Measurements from ENCODE around the gene NOP16. TPM values are rescaled to one million over a fixed set of nuclear protein-coding genes. Genes with fewer than 3 reads are reported as not detected.

NOP16 gene
- total and polyA plus RNA-seq, 2 of the 13 experiments (the other 11 are each of a cell fraction or from before 2014, with no cell fraction given): 43.3 to 48.4 TPM

DNA sequence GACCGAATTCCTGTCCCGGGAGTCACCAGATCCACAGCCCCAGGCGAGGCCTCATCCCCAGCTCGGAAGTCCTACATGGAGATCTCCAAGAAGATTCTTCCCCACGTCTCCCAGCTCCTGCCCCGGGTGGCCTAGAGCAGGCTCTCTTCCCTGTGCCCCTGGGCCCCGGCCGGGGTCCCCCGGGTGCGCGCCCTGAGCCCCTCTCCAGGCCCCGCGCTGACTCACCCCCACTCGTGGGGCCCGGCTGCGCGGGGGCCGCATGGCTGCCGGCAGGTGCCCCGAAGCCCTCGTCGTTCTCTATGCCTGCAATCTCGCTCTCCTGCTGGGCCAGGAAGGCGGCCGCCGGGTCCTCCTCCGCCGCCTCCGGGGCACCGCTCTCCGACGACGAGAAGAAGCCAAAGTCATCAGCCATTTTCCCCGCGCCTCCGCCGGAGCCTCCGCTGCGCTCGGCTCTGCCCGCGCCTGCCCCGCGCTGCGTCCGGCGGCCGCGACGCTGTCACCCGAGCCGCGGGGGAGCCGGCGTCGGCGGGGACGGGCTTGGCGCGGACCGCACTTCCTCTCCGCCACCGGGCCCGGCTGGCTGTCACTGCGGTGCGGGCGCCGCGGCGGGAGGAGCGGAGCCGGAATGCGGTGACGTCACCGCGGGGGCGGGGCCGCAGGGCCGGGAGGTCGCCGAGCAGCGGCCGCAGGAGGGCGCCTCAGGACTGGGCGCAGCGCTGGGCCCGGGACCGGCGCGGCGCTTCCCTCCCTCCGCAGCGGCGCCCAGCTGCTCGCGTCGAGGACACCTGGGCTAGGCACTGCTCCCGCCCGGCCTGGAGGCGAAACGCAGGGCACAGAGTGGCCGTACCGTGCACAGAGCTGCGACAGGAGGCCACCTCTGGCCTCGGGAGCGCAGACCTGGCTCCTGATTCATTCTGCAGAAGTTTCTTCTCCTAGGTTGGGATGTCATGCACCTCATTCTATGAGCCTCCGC, 27.8 kb upstream of the NOP16 start, which contains the start of gene CLTB (continued):
- TF ChIP-seq, protein P1, sequence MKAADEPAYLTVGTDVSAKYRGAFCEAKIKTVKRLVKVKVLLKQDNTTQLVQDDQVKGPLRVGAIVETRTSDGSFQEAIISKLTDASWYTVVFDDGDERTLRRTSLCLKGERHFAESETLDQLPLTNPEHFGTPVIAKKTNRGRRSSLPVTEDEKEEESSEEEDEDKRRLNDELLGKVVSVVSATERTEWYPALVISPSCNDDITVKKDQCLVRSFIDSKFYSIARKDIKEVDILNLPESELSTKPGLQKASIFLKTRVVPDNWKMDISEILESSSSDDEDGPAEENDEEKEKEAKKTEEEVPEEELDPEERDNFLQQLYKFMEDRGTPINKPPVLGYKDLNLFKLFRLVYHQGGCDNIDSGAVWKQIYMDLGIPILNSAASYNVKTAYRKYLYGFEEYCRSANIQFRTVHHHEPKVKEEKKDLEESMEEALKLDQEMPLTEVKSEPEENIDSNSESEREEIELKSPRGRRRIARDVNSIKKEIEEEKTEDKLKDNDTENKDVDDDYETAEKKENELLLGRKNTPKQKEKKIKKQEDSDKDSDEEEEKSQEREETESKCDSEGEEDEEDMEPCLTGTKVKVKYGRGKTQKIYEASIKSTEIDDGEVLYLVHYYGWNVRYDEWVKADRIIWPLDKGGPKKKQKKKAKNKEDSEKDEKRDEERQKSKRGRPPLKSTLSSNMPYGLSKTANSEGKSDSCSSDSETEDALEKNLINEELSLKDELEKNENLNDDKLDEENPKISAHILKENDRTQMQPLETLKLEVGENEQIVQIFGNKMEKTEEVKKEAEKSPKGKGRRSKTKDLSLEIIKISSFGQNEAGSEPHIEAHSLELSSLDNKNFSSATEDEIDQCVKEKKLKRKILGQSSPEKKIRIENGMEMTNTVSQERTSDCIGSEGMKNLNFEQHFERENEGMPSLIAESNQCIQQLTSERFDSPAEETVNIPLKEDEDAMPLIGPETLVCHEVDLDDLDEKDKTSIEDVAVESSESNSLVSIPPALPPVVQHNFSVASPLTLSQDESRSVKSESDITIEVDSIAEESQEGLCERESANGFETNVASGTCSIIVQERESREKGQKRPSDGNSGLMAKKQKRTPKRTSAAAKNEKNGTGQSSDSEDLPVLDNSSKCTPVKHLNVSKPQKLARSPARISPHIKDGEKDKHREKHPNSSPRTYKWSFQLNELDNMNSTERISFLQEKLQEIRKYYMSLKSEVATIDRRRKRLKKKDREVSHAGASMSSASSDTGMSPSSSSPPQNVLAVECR (CRISPR knock-in tag; IDR thresholded peaks at IDR 0.05; ENCODE audit: borderline replicate concordance): peak; percentile 86
- TF ChIP-seq KDM3A (CRISPR knock-in tag; IDR thresholded peaks at IDR 0.05; ENCODE audit: low read depth) (peak; percentile 77; the same call in 1 of the 2 replicates), ZSCAN12 (CRISPR knock-in tag; IDR thresholded peaks at IDR 0.05) (no peak), NFATC3 (CRISPR knock-in tag; IDR thresholded peaks at IDR 0.05) (no peak), SAP130 (CRISPR knock-in tag; IDR thresholded peaks at IDR 0.05; ENCODE audit: low read depth) (peak; percentile 90), STAG1 (CRISPR knock-in tag; IDR thresholded peaks at IDR 0.05) (peak; percentile 92), ZSCAN31 (CRISPR knock-in tag; IDR thresholded peaks at IDR 0.05; ENCODE audit: low read depth) (no peak; the same call in 1 of the 2 replicates), HES4 (CRISPR knock-in tag; IDR thresholded peaks at IDR 0.05; ENCODE audit: borderline replicate concordance) (peak; percentile 62), ZNF343 (CRISPR knock-in tag; IDR thresholded peaks at IDR 0.05) (no peak), TEAD3 (CRISPR knock-in tag; optimal IDR thresholded peaks at IDR 0.05; ENCODE audit: borderline replicate concordance) (peak; percentile 82), THAP11 (CRISPR knock-in tag; IDR thresholded peaks at IDR 0.05) (peak; percentile 79), MXD4 (CRISPR knock-in tag; IDR thresholded peaks at IDR 0.05) (no peak), KMT2A (CRISPR knock-in tag; IDR thresholded peaks at IDR 0.05) (peak; percentile 69; the same call in 1 of the 2 replicates), RXRB (CRISPR knock-in tag; IDR thresholded peaks at IDR 0.05; ENCODE audit: borderline replicate concordance) (0 out of 2 replicates have a peak, but pooled peaks have one; percentile 26), HNF4A (CRISPR knock-in tag; IDR thresholded peaks at IDR 0.05) (no peak), FOSL1 (CRISPR knock-in tag; IDR thresholded peaks at IDR 0.05; ENCODE audit: borderline replicate concordance) (no peak), MEIS1 (CRISPR knock-in tag; IDR thresholded peaks at IDR 0.05; ENCODE audit: borderline replicate concordance) (peak; percentile 57; the same call in 1 of the 2 replicates), ZNF451 (CRISPR knock-in tag; IDR thresholded peaks at IDR 0.05) (0 out of 2 replicates have a peak, but pooled peaks have one; percentile 58), NFKBIZ (CRISPR knock-in tag; IDR thresholded peaks at IDR 0.05) (no peak), ZNF382 (CRISPR knock-in tag; IDR thresholded peaks at IDR 0.05; ENCODE audit: borderline replicate concordance) (no peak)
- TF ChIP-seq, protein P2, sequence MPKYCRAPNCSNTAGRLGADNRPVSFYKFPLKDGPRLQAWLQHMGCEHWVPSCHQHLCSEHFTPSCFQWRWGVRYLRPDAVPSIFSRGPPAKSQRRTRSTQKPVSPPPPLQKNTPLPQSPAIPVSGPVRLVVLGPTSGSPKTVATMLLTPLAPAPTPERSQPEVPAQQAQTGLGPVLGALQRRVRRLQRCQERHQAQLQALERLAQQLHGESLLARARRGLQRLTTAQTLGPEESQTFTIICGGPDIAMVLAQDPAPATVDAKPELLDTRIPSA (CRISPR knock-in tag; IDR thresholded peaks at IDR 0.05; ENCODE audit: borderline replicate concordance): no peak
- TF ChIP-seq, protein P3, sequence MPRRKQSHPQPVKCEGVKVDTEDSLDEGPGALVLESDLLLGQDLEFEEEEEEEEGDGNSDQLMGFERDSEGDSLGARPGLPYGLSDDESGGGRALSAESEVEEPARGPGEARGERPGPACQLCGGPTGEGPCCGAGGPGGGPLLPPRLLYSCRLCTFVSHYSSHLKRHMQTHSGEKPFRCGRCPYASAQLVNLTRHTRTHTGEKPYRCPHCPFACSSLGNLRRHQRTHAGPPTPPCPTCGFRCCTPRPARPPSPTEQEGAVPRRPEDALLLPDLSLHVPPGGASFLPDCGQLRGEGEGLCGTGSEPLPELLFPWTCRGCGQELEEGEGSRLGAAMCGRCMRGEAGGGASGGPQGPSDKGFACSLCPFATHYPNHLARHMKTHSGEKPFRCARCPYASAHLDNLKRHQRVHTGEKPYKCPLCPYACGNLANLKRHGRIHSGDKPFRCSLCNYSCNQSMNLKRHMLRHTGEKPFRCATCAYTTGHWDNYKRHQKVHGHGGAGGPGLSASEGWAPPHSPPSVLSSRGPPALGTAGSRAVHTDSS (CRISPR knock-in tag; conservative IDR thresholded peaks at IDR 0.05): no peak
